BJ (cell line): Measurements from ENCODE around the gene CDC23. TPM values are rescaled to one million over a fixed set of nuclear protein-coding genes. Genes with fewer than 3 reads are reported as not detected.
"Not testable (repeated sequence)": the region's sequence is repeated elsewhere in the genome, so short reads cannot be mapped to it uniquely, and the experiment has no call there.

Experiments
- CTCF ChIA-PET: fragments of 350-600 bp; formaldehyde crosslinking; extraction: SDS; loops from one replicate; lab custom pipeline; 2021; ENCODE audit warnings: antibody characterized with exemption, inconsistent platforms; lab: Yijun Ruan, JAX
- POLR2A ChIA-PET: fragments of 300-600 bp; sonication (Branson Sonifier 250); formaldehyde crosslinking; extraction: SDS; loops from one replicate; lab custom pipeline; 2021; ENCODE audit warnings: antibody characterized with exemption; lab: Charles Lee
- DNase-seq: peaks from one replicate; pipeline ENCODE4 v3.0.0-alpha.2; 2011; ENCODE audit warnings: low read depth
- H3K27me3 ChIP-seq: 2 replicates; pipeline ENCODE4 v1.6.0; 2011; ENCODE audit warnings: low read length; ENCODE audit not compliant: control insufficient read depth, insufficient read depth
- H3K36me3 ChIP-seq: 2 replicates; pipeline ENCODE4 v1.5.1; 2011; ENCODE audit warnings: low read length; ENCODE audit not compliant: control insufficient read depth, insufficient read depth
- H3K4me3 ChIP-seq: 2 replicates; pipeline ENCODE4 v1.5.1; 2011; ENCODE audit warnings: low read depth, mild to moderate bottlenecking, control low read depth, low read length
- CTCF ChIP-seq: IDR thresholded peaks from 2 replicates; pipeline ENCODE4 v1.5.1; 2011; ENCODE audit warnings: low read depth, mild to moderate bottlenecking, control low read depth, inconsistent platforms, low read length, moderate library complexity; ENCODE audit not compliant: insufficient read depth
- polyA plus RNA-seq: library from polyadenylated mRNA; depleted of rRNA; stranded (reverse); fragments of >200 nt; gene quantifications from 2 replicates; pipeline ENCODE4 v1.2.3, GENCODE V29; 2011

Gene CDC23
- polyA plus RNA-seq, 1 experiment, result 20.9 TPM

- DNase-seq, result peak; percentile 42
- H3K4me3 ChIP-seq, result no peak overlapping the region
- no peaks in the 10 kb centered on the region for H3K36me3 ChIP-seq
- ChIA-PET POLR2A (no interaction called here), CTCF (interaction anchor here (0.6 to 1.8 kb wide), 3 partner anchors 9 to 71 kb away, joined by 3 to 8 read pairs (median 5); partner anchors contain the start of genes KIF20A and NME5)
- no peak for TF ChIP-seq CTCF
- H3K27me3 ChIP-seq, result no peaks in the 10 kb centered on the region
Measured at GRCh38 chr5:138148811-138149210, 64.3 kb downstream of the CDC23 start.

- POLR2A ChIA-PET, H3K4me3 ChIP-seq, H3K36me3 ChIP-seq, DNase-seq, H3K27me3 ChIP-seq: not testable (repeated sequence)
- CTCF ChIA-PET, result interaction anchor here (2.7 kb wide), 1 partner anchor 10 kb away, joined by 10 read pairs; no protein-coding TSS in a partner anchor
Measured at GRCh38 chr5:138143578-138143977, 69.5 kb downstream of the CDC23 start.

- ChIA-PET POLR2A (no interaction called here), CTCF (interaction anchor here (0.6 to 1.2 kb wide), 2 partner anchors 9 to 105 kb away, joined by 3 to 5 read pairs; no protein-coding TSS in a partner anchor)
- Histone ChIP-seq H3K27me3 (no peaks in the 10 kb centered on the region), H3K4me3 (no peak overlapping the region), H3K36me3 (no peaks in the 10 kb centered on the region)
- DNase-seq, result no peak
- TF ChIP-seq CTCF, result no peak
Measured at GRCh38 chr5:138141734-138142133, 71.4 kb downstream of the CDC23 start.

GRCh38 chr5:138140268-138140667, 72.9 kb downstream of the CDC23 start:
- TF ChIP-seq CTCF, result no peak
- CTCF ChIA-PET, result interaction anchor here (1.1 to 1.9 kb wide), 3 partner anchors 8 to 361 kb away, joined by 3 to 6 read pairs (median 5); no protein-coding TSS in a partner anchor

GRCh38 chr5:138139781-138140090, 73.4 kb downstream of the CDC23 start:
- POLR2A ChIA-PET, result no interaction called here
- Histone ChIP-seq H3K4me3 (no peak overlapping the region), H3K27me3 (no peaks in the 10 kb centered on the region), H3K36me3 (no peaks in the 10 kb centered on the region)
- TF ChIP-seq CTCF, result no peak
- CTCF ChIA-PET, result interaction anchor here (1.1 to 1.9 kb wide), 3 partner anchors 9 to 361 kb away, joined by 3 to 6 read pairs (median 5); no protein-coding TSS in a partner anchor
- DNase-seq, result no peak

More at GRCh38 chr5:138140268-138140667, 72.9 kb downstream of the CDC23 start:
- no peak for DNase-seq
- Histone ChIP-seq H3K27me3 (no peaks in the 10 kb centered on the region), H3K36me3 (no peaks in the 10 kb centered on the region), H3K4me3 (no peak overlapping the region)
- POLR2A ChIA-PET, result no interaction called here
